Karpas-422 (cell line): ENCODE results near the gene SLC39A11. TPM values are rescaled to one million over a fixed set of nuclear protein-coding genes. Genes with fewer than 3 reads are reported as not detected.

ENCODE experiments used
- DNase-seq: peaks from one replicate; pipeline ENCODE4 v3.0.0-alpha.2; 2015
- H2AFZ ChIP-seq: fragments of 200-600 bp; sonication (generic); 2 replicates; pipeline ENCODE4 v1.6.1; 2014; ENCODE audit warnings: antibody characterized with exemption, low read length, mixed read lengths
- H3K27ac ChIP-seq: fragments of 200-600 bp; sonication (generic); 2 replicates; pipeline ENCODE4 v1.5.1; 2014; ENCODE audit warnings: mild to moderate bottlenecking, low read length, moderate library complexity
- H3K27me3 ChIP-seq: fragments of 200-600 bp; sonication (generic); 2 replicates; pipeline ENCODE4 v1.6.1; 2014; ENCODE audit warnings: low read length, mixed read lengths
- H3K36me3 ChIP-seq: fragments of 200-600 bp; sonication (generic); 2 replicates; pipeline ENCODE4 v1.6.1; 2014; ENCODE audit warnings: low read length, mixed read lengths; ENCODE audit not compliant: insufficient read depth
- H3K4me1 ChIP-seq: fragments of 200-600 bp; sonication (generic); 2 replicates; pipeline ENCODE4 v1.6.1; 2014; ENCODE audit warnings: mild to moderate bottlenecking, low read length, mixed read lengths
- H3K4me2 ChIP-seq: fragments of 200-600 bp; sonication (generic); 2 replicates; pipeline ENCODE4 v1.6.1; 2014; ENCODE audit warnings: low read length, low read depth, mild to moderate bottlenecking; ENCODE audit not compliant: poor library complexity, severe bottlenecking
- H3K4me3 ChIP-seq: fragments of 200-600 bp; sonication (generic); 2 replicates; pipeline ENCODE4 v1.5.1; 2014; ENCODE audit warnings: mild to moderate bottlenecking, antibody characterized with exemption, low read length, mixed read lengths
- H3K79me2 ChIP-seq: fragments of 200-600 bp; sonication (generic); 2 replicates; pipeline ENCODE4 v1.6.1; 2014; ENCODE audit warnings: mild to moderate bottlenecking, low read length, mixed read lengths
- H3K9ac ChIP-seq: fragments of 200-600 bp; sonication (generic); 2 replicates; pipeline ENCODE4 v1.6.0; 2014; ENCODE audit warnings: low read length
- H3K9me2 ChIP-seq: fragments of 200-600 bp; sonication (generic), shearing (Covaris generic); replicated peaks from 2 replicates; pipeline ENCODE4 v1.6.0; 2014; ENCODE audit warnings: mild to moderate bottlenecking, low read length, moderate library complexity; ENCODE audit not compliant: insufficient read depth
- H3K9me3 ChIP-seq: fragments of 300-700, 200-600 bp; sonication (generic); 2 replicates; pipeline ENCODE4 v1.6.1; 2014; ENCODE audit warnings: low read length, mixed read lengths
- H4K20me1 ChIP-seq: fragments of 200-600 bp; sonication (generic); 2 replicates; pipeline ENCODE4 v1.6.1; 2014; ENCODE audit warnings: mild to moderate bottlenecking, antibody characterized with exemption, low read length, low read depth; ENCODE audit not compliant: insufficient read depth
- total RNA-seq: library from RNA; depleted of rRNA; stranded (reverse); fragments of >200 nt; shearing (Covaris generic); gene quantifications from 2 replicates; pipeline ENCODE4 v1.2.3, GENCODE V29; 2014; ENCODE audit warnings: low replicate concordance

SLC39A11 gene
- total RNA-seq, 1 experiment from 2014 or later, result 49.6 TPM

DNA sequence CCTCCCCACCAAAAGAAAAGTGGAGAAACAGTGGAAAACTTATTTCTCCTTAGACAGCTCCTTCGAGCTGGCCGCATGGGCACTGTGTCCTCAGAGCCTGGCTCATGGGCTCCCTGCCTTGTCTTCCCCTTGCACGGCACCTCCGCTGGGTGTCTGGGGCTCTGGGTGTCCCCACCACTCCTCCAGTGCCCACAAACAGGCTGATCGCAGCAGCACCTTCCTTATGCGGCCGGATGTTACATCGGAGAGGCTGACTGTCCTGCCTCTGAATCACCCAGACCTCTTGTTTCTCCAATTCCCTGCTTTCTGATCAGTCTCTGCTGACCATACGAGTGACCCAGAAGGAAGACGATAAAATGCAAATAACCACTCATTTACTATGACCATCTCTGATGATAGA is 121.7 kb downstream of the SLC39A11 start:
- H3K27ac ChIP-seq, result peak overlapping the region; percentile 87
- H3K4me2 ChIP-seq, result peak overlapping the region; percentile 72
- H3K36me3 ChIP-seq, result no peaks in the 10 kb centered on the region
- peak overlapping the region; percentile 67 for H3K9ac ChIP-seq
- H3K27me3 ChIP-seq, result no peaks in the 10 kb centered on the region
- no peak for DNase-seq
- H3K4me1 ChIP-seq, result peaks cover 43% of the 10 kb centered on the region
- H2AFZ ChIP-seq, result no peak overlapping the region
- peaks cover 86% of the 10 kb centered on the region for H3K79me2 ChIP-seq
- no peaks in the 10 kb centered on the region for H3K9me2 ChIP-seq
- H4K20me1 ChIP-seq, result no peaks in the 10 kb centered on the region
- no peaks in the 10 kb centered on the region for H3K9me3 ChIP-seq
- H3K4me3 ChIP-seq, result peak overlapping the region; percentile 52; the same call in 1 of the 2 replicates

DNA sequence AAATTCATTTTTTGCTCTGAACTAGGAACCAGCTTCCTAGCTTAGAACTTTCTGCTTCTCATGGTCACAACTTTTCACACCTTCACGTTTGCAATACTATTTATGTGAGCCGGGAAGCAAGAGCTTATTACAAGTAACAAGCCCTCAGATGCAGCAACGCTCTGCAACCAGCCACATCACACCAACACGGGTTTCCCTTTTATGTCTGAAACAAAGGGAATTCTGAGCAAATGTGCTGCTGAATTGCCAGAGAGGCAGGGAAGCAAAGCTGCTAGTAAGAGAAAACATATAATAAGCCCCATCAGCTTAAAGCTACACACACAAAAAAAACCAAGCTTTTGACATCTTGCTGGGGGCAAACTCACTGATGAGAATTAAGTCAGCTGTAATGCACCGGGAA is 122.2 kb downstream of the SLC39A11 start:
- peaks cover 87% of the 10 kb centered on the region for H3K79me2 ChIP-seq
- peak overlapping the region; percentile 87 for H3K27ac ChIP-seq
- H3K9ac ChIP-seq, result 0 out of 2 replicates have a peak overlapping the region, but pooled peaks have one; percentile 67
- H3K27me3 ChIP-seq, result no peaks in the 10 kb centered on the region
- no peak overlapping the region for H3K4me2 ChIP-seq
- no peaks in the 10 kb centered on the region for H3K9me3 ChIP-seq
- no peak overlapping the region for H3K4me3 ChIP-seq
- H3K9me2 ChIP-seq, result no peaks in the 10 kb centered on the region
- H2AFZ ChIP-seq, result no peak overlapping the region
- H4K20me1 ChIP-seq, result no peaks in the 10 kb centered on the region
- H3K4me1 ChIP-seq, result peaks cover 43% of the 10 kb centered on the region
- no peak for DNase-seq
- H3K36me3 ChIP-seq, result no peaks in the 10 kb centered on the region

DNA sequence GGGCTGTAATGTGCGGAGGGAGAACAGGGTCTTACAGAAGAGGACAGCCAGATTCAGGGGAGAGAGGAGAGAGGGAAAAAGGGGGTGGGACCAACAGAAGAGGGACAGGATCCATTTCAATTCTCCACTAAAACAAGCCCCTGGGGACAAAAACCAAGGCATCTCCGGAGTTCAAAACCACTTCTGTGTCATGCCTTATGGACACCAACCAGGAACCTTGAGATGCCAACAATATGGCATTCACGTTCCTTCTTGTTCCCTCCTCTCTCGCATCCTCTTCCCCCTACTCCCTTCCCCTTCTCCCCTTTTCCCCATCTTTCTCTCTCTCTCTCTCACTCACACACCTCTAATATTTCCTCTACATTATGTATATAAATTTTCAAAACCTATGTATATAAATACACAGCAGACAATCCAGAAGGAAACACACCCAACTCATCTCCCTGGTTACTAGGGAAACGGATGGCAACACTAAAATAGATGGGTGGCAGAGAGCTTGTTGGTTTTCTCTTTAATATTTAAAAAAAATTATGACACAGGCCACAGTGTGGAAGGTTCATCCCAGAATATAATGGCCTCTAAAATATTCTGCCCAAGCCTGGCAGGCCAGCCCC is 123.1 kb downstream of the SLC39A11 start:
- Histone ChIP-seq H2AFZ (no peak overlapping the region), H3K9me2 (no peaks in the 10 kb centered on the region), H3K4me1 (peaks cover 43% of the 10 kb centered on the region)

DNA sequence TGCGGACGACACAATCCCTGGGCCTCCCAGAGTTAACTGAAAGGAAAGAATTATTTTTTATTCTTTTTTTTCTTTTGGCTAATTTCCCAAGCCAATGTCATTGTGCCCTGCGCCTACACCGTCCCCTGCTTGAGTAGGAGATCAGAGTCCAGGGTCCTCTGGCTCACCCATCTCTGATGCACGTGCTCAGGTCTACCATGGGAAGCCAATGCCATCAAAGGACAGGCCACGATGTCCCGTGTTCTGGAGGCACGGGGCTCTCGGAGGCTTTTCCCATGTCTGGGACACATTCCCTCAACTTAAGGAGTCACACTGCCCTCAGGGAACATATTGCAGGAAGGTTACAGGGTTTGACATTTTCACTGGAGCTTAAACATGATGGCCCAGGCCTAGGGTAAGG is 123.7 kb downstream of the SLC39A11 start:
- Histone ChIP-seq H3K9me2 (no peaks in the 10 kb centered on the region), H4K20me1 (no peaks in the 10 kb centered on the region), H3K9ac (no peak overlapping the region), H3K4me3 (no peak overlapping the region), H3K79me2 (peaks cover 85% of the 10 kb centered on the region), H3K36me3 (no peaks in the 10 kb centered on the region), H2AFZ (no peak overlapping the region), H3K27ac (no peak overlapping the region), H3K4me1 (peaks cover 41% of the 10 kb centered on the region), H3K9me3 (no peaks in the 10 kb centered on the region), H3K4me2 (no peak overlapping the region), H3K27me3 (no peaks in the 10 kb centered on the region)
- DNase-seq, result no peak

More for the DNA sequence above, 123.1 kb downstream of the SLC39A11 start:
- Histone ChIP-seq H3K79me2 (peaks cover 82% of the 10 kb centered on the region), H3K27ac (0 out of 2 replicates have a peak overlapping the region, but pooled peaks have one; percentile 87), H3K4me2 (no peak overlapping the region), H4K20me1 (no peaks in the 10 kb centered on the region), H3K9ac (no peak overlapping the region), H3K27me3 (no peaks in the 10 kb centered on the region), H3K36me3 (no peaks in the 10 kb centered on the region), H3K9me3 (no peaks in the 10 kb centered on the region), H3K4me3 (no peak overlapping the region)
- DNase-seq, result no peak

DNA sequence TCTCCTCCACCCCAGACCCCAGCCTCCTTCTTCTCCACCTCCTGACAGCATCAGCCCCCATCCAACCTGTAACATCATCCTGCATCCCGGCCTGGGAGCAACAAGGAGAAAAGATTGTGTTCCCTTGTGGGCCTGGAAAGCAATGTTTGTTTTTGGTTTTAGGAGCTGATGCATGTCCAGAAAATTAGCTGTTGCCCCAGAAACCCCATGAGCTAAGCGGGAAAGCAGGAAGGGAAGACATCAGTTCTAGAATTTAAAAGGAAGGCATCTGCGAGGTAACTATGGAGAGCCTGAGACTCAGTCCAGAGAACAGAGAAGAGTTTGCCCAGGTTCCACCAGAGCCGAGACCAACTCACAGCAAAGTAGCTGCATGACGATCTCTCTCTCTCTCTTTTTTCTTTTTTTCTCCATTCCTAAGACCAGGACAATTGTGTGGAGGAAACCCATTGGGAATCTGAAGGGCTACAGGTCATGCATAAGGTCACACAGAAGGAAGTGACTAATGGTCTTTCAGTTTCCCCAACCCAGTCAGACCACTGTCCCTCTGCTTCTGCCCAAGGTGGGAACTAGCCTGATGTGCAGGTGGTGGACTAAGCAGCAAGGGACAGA is 124.4 kb downstream of the SLC39A11 start:
- Histone ChIP-seq H3K4me3 (no peak overlapping the region), H3K9me3 (no peaks in the 10 kb centered on the region), H3K79me2 (peaks cover 83% of the 10 kb centered on the region), H4K20me1 (no peaks in the 10 kb centered on the region), H2AFZ (no peak overlapping the region), H3K27me3 (no peaks in the 10 kb centered on the region), H3K4me1 (peaks cover 34% of the 10 kb centered on the region), H3K9ac (no peak overlapping the region), H3K36me3 (no peaks in the 10 kb centered on the region), H3K9me2 (no peaks in the 10 kb centered on the region), H3K4me2 (no peak overlapping the region), H3K27ac (no peak overlapping the region)
- no peak for DNase-seq

DNA sequence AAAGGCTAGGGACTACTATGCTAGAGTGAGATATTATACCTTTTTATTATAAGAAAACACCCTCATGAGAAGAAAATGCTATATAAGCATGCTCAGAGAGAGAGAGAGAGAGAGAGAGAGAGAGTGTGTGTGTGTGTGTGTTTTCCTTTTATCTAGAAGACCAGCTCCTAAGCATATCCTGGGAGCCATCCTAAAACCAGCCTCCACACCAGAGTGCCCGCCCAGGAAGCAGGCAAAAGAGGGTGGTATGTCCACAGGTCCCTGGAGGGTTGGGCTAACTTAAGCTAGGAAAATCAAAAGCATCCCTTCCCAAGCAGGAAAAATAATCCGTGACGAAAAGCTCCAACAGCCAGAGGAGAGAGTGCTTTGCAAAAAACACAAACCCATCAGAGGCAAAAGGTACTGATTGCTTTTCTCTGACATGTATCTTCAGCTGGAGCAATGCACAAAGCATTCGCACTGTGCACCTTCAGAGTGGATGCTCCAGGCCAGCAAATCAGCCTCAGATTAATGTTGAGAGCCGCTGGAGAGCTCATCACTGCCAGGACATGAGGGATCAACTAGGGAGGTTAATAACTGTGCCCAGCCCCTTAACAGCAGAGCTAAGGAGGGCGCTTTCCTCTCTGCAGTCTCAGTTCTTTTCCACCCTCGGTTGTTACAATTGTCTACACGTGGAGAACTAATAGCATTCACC is 125.1 kb downstream of the SLC39A11 start:
- H2AFZ ChIP-seq, result no peak overlapping the region
- no peak overlapping the region for H3K9ac ChIP-seq
- no peaks in the 10 kb centered on the region for H3K9me2 ChIP-seq
- no peaks in the 10 kb centered on the region for H4K20me1 ChIP-seq
- no peaks in the 10 kb centered on the region for H3K27me3 ChIP-seq
- H3K36me3 ChIP-seq, result no peaks in the 10 kb centered on the region
- peaks cover 81% of the 10 kb centered on the region for H3K79me2 ChIP-seq
- no peak overlapping the region for H3K4me3 ChIP-seq
- no peak overlapping the region for H3K4me2 ChIP-seq
- DNase-seq, result no peak
- H3K27ac ChIP-seq, result no peak overlapping the region
- no peaks in the 10 kb centered on the region for H3K9me3 ChIP-seq
- H3K4me1 ChIP-seq, result peaks cover 28% of the 10 kb centered on the region

DNA sequence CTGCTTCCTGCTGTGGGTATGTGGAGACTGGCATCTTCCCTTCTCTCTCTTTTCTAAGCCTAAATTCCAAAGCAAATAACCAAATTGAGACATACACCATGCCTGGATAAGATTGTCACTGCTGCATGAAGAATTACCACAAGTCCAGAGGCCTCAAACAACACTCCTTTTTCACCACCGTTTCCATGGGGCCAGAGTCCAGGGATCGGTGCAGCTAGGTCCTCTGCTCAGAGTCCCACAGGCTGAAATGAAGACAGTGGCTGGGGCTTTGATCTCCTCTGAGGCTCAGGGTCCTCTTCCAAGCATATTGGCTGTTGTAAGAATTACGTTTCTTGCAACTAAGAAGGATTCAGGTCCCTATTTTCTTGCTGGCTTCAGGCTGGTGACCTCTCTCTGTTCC is 130.4 kb downstream of the SLC39A11 start:
- H3K27me3 ChIP-seq, result no peaks in the 10 kb centered on the region
- no peaks in the 10 kb centered on the region for H3K9me3 ChIP-seq
- H4K20me1 ChIP-seq, result no peaks in the 10 kb centered on the region
- H2AFZ ChIP-seq, result no peak overlapping the region
- H3K79me2 ChIP-seq, result peaks cover 73% of the 10 kb centered on the region
- no peak overlapping the region for H3K27ac ChIP-seq
- no peaks in the 10 kb centered on the region for H3K36me3 ChIP-seq
- H3K4me1 ChIP-seq, result peaks cover 14% of the 10 kb centered on the region
- H3K4me2 ChIP-seq, result no peak overlapping the region
- DNase-seq, result no peak
- H3K9ac ChIP-seq, result no peak overlapping the region
- H3K4me3 ChIP-seq, result no peak overlapping the region
- H3K9me2 ChIP-seq, result no peaks in the 10 kb centered on the region

DNA sequence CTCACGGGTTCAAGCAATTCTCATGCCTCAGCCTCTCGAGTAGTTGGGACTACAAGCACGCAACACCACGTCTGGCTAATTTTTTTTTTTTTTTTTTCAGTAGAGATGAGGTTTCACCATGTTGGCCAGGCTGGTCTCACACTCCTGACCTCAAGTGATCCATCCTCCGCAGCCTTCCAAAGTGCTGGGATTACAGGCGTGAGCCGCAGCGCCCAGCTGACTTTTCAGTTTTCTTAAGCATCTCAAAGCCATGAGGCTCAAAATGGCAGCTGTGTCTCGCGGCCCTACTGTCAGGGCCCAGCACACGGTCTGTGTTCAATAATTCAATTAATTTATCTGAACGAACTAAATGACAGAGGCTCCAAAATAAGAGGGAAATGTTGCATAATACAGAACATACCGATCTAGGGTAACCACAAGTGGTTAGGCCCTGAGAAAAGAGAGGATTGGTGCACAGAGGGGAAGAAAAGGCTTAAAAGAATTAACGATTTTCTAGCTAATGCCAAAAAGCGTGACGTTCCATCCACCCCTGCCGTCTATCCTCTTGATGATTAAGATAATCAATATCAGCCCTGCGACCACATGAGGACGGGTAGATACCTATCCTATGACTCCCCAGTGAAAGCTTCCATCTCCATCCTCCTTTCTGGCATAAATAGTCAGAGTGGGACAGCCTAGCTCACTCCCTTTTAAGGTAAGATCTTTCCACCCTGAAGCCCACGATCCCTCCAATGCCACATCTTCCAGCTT is 136.9 kb downstream of the SLC39A11 start:
- H3K4me3 ChIP-seq, result no peak overlapping the region
- H3K4me2 ChIP-seq, result no peak overlapping the region
- DNase-seq, result no peak

More for the DNA sequence above, 136.9 kb downstream of the SLC39A11 start:
- Histone ChIP-seq H3K9me2 (no peaks in the 10 kb centered on the region), H3K9ac (no peak overlapping the region), H3K79me2 (peaks cover 95% of the 10 kb centered on the region), H4K20me1 (no peaks in the 10 kb centered on the region), H3K36me3 (no peaks in the 10 kb centered on the region), H3K4me1 (peaks cover 14% of the 10 kb centered on the region), H2AFZ (no peak overlapping the region), H3K27ac (no peak overlapping the region), H3K9me3 (no peaks in the 10 kb centered on the region), H3K27me3 (no peaks in the 10 kb centered on the region)
